MM.1S (cell line): ENCODE results near the gene KBTBD4.
"Not testable (repeated sequence)": the region's sequence is repeated elsewhere in the genome, so short reads cannot be mapped to it uniquely, and the experiment has no call there.

Experiments used
- DNase-seq: peaks from one replicate; pipeline ENCODE4 v3.0.0-alpha.2; 2015
- H2AFZ ChIP-seq: fragments of 300-600 bp; sonication (generic); 2 replicates; pipeline ENCODE4 v1.6.0; 2016; ENCODE audit warnings: antibody characterized with exemption, low read length
- H3F3A ChIP-seq: fragments of 300-600 bp; sonication (generic); 2 replicates; pipeline ENCODE4 v1.6.1; 2016; ENCODE audit warnings: mild to moderate bottlenecking, antibody characterized with exemption, low read length, moderate library complexity, mixed read lengths; ENCODE audit not compliant: insufficient read depth
- H3K27ac ChIP-seq: fragments of 300-600 bp; sonication (generic); 2 replicates; pipeline ENCODE4 v1.5.1; 2016; ENCODE audit warnings: mild to moderate bottlenecking, low read length
- H3K27me3 ChIP-seq: fragments of 300-600 bp; sonication (generic); replicated peaks from 2 replicates; pipeline ENCODE4 v1.6.0; 2016; ENCODE audit warnings: low read length; ENCODE audit not compliant: insufficient read depth
- H3K36me3 ChIP-seq: fragments of 300-600 bp; sonication (generic); replicated peaks from 2 replicates; pipeline ENCODE4 v1.6.1; 2016; ENCODE audit warnings: mild to moderate bottlenecking, low read length, mixed read lengths; ENCODE audit not compliant: insufficient read depth
- H3K4me1 ChIP-seq: fragments of 300-600 bp; sonication (generic); 2 replicates; pipeline ENCODE4 v1.6.1; 2016; ENCODE audit warnings: low read length, mixed read lengths
- H3K4me2 ChIP-seq: fragments of 300-600 bp; sonication (generic); 2 replicates; pipeline ENCODE4 v1.6.0; 2016; ENCODE audit warnings: low read depth, low read length
- H3K4me3 ChIP-seq: fragments of 300-600 bp; sonication (generic); 2 replicates; pipeline ENCODE4 v1.5.1; 2016; ENCODE audit warnings: low read length, mixed read lengths
- H3K79me2 ChIP-seq: fragments of 300-600 bp; sonication (generic); 2 replicates; pipeline ENCODE4 v1.6.1; 2016; ENCODE audit warnings: mixed run types, low read length, mixed read lengths
- H3K9ac ChIP-seq: fragments of 300-600 bp; sonication (generic); 2 replicates; pipeline ENCODE4 v1.6.1; 2016; ENCODE audit warnings: low read length, mixed read lengths
- H3K9me2 ChIP-seq: fragments of 300-600 bp; sonication (generic); replicated peaks from 2 replicates; pipeline ENCODE4 v1.6.1; 2016; ENCODE audit warnings: mild to moderate bottlenecking, low read length, mixed read lengths; ENCODE audit not compliant: insufficient read depth
- H3K9me3 ChIP-seq: fragments of 300-600 bp; sonication (generic); replicated peaks from 2 replicates; pipeline ENCODE4 v1.6.1; 2016; ENCODE audit warnings: mild to moderate bottlenecking, low read length, mixed read lengths; ENCODE audit not compliant: insufficient read depth
- H4K20me1 ChIP-seq: fragments of 300-600 bp; sonication (generic); 2 replicates; pipeline ENCODE4 v1.6.1; 2016; ENCODE audit warnings: mild to moderate bottlenecking, low read length, moderate library complexity, mixed read lengths; ENCODE audit not compliant: insufficient read depth
- CTCF ChIP-seq: fragments of 300-600 bp; sonication (generic); IDR thresholded peaks from 2 replicates; pipeline ENCODE4 v1.5.1; 2016; ENCODE audit warnings: antibody characterized with exemption, low read length, mixed read lengths
- EZH2 ChIP-seq: fragments of 300-600 bp; sonication (generic); optimal IDR thresholded peaks from 2 replicates; pipeline ENCODE3; 2017; ENCODE audit warnings: low read depth, mild to moderate bottlenecking, antibody characterized with exemption, low read length, mixed read lengths
- EZH2phosphoT487 ChIP-seq: fragments of 300-600 bp; sonication (generic); IDR thresholded peaks from 2 replicates; pipeline ENCODE4 v1.6.1; 2018; ENCODE audit warnings: antibody characterized with exemption, low read length

Gene KBTBD4

DNA sequence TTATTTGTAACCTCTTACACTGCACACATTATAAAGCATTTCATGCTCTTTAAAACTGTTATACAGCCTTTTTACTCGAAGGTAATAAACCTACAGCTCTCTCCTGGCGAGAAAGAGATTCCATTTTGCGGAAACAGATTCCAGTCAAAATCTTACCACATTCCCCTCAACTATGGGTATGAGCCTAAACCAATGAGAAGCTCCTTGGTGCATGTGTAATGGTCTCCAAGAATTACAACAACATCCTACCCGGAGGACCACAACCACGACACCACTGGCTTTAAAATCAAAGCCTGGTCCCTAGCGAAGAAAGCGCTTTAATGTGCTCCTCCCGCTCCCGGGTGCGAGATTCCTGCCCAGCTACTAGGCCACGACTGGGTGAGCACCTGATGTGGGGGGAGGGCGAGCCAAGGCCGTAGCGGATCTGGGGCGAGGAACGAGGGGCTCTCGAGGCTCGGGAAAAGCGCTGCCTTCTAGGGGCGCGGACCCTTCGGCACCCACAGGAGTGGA, 26.7 kb downstream of the KBTBD4 start:
- H3K79me2 ChIP-seq, result peaks cover 59% of the 10 kb centered on the region
- H2AFZ ChIP-seq, result peak overlapping the region; percentile 50
- peaks cover 17% of the 10 kb centered on the region for H4K20me1 ChIP-seq
- H3K27me3 ChIP-seq, result no peaks in the 10 kb centered on the region
- peaks cover 7% of the 10 kb centered on the region for H3F3A ChIP-seq
- DNase-seq, result peak; percentile 35
- peak overlapping the region; percentile 53; the same call in 1 of the 2 replicates for H3K27ac ChIP-seq
- TF ChIP-seq CTCF (no peak), EZH2phosphoT487 (no peak), EZH2 (no peak)
- H3K9me3 ChIP-seq, result no peaks in the 10 kb centered on the region
- peaks cover 13% of the 10 kb centered on the region for H3K4me1 ChIP-seq
- H3K9ac ChIP-seq, result peak overlapping the region; percentile 72
- peak overlapping the region; percentile 85 for H3K4me2 ChIP-seq
- no peaks in the 10 kb centered on the region for H3K9me2 ChIP-seq
- H3K4me3 ChIP-seq, result peak overlapping the region; percentile 79
- no peaks in the 10 kb centered on the region for H3K36me3 ChIP-seq

DNA sequence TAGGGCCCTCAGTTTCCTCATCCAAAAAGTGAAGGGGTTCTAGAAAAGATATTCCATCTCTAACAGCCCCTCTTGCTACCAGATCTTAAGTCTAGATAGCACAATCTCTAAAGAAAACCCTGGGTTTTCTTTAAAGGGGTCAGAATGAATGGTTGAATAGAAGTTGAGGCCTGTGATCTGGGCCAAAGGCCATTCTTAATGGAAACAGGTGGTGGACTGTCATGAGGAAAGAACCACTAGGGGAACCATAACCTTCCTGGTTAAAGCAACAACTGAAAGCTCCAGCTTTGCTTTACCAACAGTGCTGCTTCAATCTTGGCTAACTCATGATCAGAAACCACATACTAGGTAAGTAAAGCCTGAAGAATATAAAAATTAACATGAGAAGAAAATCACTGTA, 27.7 kb downstream of the KBTBD4 start:
- DNase-seq, result peak; percentile 60
- H3K9ac ChIP-seq, result no peak overlapping the region; the same call in 1 of the 2 replicates

GRCh38 chr11:47550288-47551047, 28.3 kb downstream of the KBTBD4 start:
- H3K4me3 ChIP-seq, result no peak overlapping the region
- no peak overlapping the region for H3K9ac ChIP-seq
- DNase-seq, result no peak

More for the DNA sequence above, 27.7 kb downstream of the KBTBD4 start:
- peaks cover 21% of the 10 kb centered on the region for H4K20me1 ChIP-seq
- no peaks in the 10 kb centered on the region for H3K27me3 ChIP-seq
- peaks cover 7% of the 10 kb centered on the region for H3F3A ChIP-seq
- TF ChIP-seq CTCF (peak; percentile 59), EZH2phosphoT487 (no peak)
- peak overlapping the region; percentile 79; the same call in 1 of the 2 replicates for H3K4me3 ChIP-seq
- no peaks in the 10 kb centered on the region for H3K9me3 ChIP-seq
- H3K36me3 ChIP-seq, result no peaks in the 10 kb centered on the region
- H3K9me2 ChIP-seq, result no peaks in the 10 kb centered on the region
- H3K4me2 ChIP-seq, result peak overlapping the region; percentile 85
- H3K4me1 ChIP-seq, result peaks cover 13% of the 10 kb centered on the region
- peak overlapping the region; percentile 10; the same call in 1 of the 2 replicates for H3K27ac ChIP-seq
- H3K79me2 ChIP-seq, result peaks cover 69% of the 10 kb centered on the region
- no peak overlapping the region for H2AFZ ChIP-seq

GRCh38 chr11:47546274-47546673, 32.5 kb downstream of the KBTBD4 start:
- H4K20me1 ChIP-seq, result peaks cover 54% of the 10 kb centered on the region
- not testable (repeated sequence) for H3K36me3 ChIP-seq

More at GRCh38 chr11:47550288-47551047, 28.3 kb downstream of the KBTBD4 start:
- H4K20me1 ChIP-seq, result peaks cover 21% of the 10 kb centered on the region
- H2AFZ ChIP-seq, result no peak overlapping the region
- H3K79me2 ChIP-seq, result peaks cover 73% of the 10 kb centered on the region
- TF ChIP-seq EZH2phosphoT487 (no peak), CTCF (no peak), EZH2 (no peak)
- peaks cover 7% of the 10 kb centered on the region for H3F3A ChIP-seq
- no peak overlapping the region for H3K27ac ChIP-seq
- peaks cover 13% of the 10 kb centered on the region for H3K4me1 ChIP-seq
- no peaks in the 10 kb centered on the region for H3K9me2 ChIP-seq
- no peaks in the 10 kb centered on the region for H3K27me3 ChIP-seq
- H3K4me2 ChIP-seq, result peak overlapping the region; percentile 85; the same call in 1 of the 2 replicates
- H3K36me3 ChIP-seq, result no peaks in the 10 kb centered on the region
- no peaks in the 10 kb centered on the region for H3K9me3 ChIP-seq

More at GRCh38 chr11:47546274-47546673, 32.5 kb downstream of the KBTBD4 start:
- not testable (repeated sequence) for H3K27ac ChIP-seq, H3K4me1 ChIP-seq, H3K27me3 ChIP-seq, H3K9me2 ChIP-seq, H3K9me3 ChIP-seq, H3K9ac ChIP-seq, H3K4me2 ChIP-seq, DNase-seq, H3K4me3 ChIP-seq, H3F3A ChIP-seq, H2AFZ ChIP-seq
- H3K79me2 ChIP-seq, result peaks cover 98% of the 10 kb centered on the region
